Dedifferentiated amniotic fluid mesenchymal stem cell (primary cell): ENCODE results near the gene ANKRD35.

Experiments used
- DNase-seq: peaks from one replicate; pipeline ENCODE4 v3.0.0-alpha.2; 2016; ENCODE audit errors: extremely low spot score

ANKRD35 gene

GRCh38 chr1:145893306-145894055, 7.8 kb upstream of the ANKRD35 start:
- DNase-seq, result no peak

GRCh38 chr1:145892486-145893087, 6.9 kb upstream of the ANKRD35 start:
- no peak for DNase-seq

- DNase-seq, result peak; percentile 94
Observed at GRCh38 chr1:145891587-145892485, 6.2 kb upstream of the ANKRD35 start.

GRCh38 chr1:145891143-145891542, 5.5 kb upstream of the ANKRD35 start:
- DNase-seq, result no peak

GRCh38 chr1:145889722-145890121, 4.1 kb upstream of the ANKRD35 start:
- DNase-seq, result no peak

- DNase-seq, result no peak
Observed at GRCh38 chr1:145887631-145888030, 2.0 kb upstream of the ANKRD35 start.

- no peak for DNase-seq
Observed at GRCh38 chr1:145886816-145887215, 1.1 kb upstream of the ANKRD35 start.

- no peak for DNase-seq
Observed at GRCh38 chr1:145886390-145886789, 724 bp upstream of the ANKRD35 start.

- DNase-seq, result no peak
Observed at GRCh38 chr1:145884675-145885074, 991 bp downstream of the ANKRD35 start.

GRCh38 chr1:145879775-145880174, 5.9 kb downstream of the ANKRD35 start:
- no peak for DNase-seq

- DNase-seq, result no peak
Observed at GRCh38 chr1:145878724-145879123, 6.9 kb downstream of the ANKRD35 start.

- no peak for DNase-seq
Observed at GRCh38 chr1:145877923-145878486, 7.7 kb downstream of the ANKRD35 start.

- no peak for DNase-seq
Observed at GRCh38 chr1:145874646-145875045, 11.0 kb downstream of the ANKRD35 start.

- no peak for DNase-seq
Observed at GRCh38 chr1:145871994-145872924, 13.4 kb downstream of the ANKRD35 start.

- no peak for DNase-seq
Observed at GRCh38 chr1:145868232-145868631, 17.4 kb downstream of the ANKRD35 start.

- DNase-seq, result no peak
Observed at GRCh38 chr1:145863282-145864018, 22.2 kb downstream of the ANKRD35 start.

- DNase-seq, result peak; percentile 84
Observed at GRCh38 chr1:145859491-145860023, 26.1 kb downstream of the ANKRD35 start.

GRCh38 chr1:145858901-145859490, 26.7 kb downstream of the ANKRD35 start, which contains the start of gene PIAS3:
Gene PIAS3, minus strand, starts transcription at chr1:145859081. Its CDS starts 91 bp downstream, at chr1:145858990.
- DNase-seq, result peak; percentile 95

GRCh38 chr1:145858238-145858900, 27.3 kb downstream of the ANKRD35 start:
- no peak for DNase-seq
